Activated CD8-positive, alpha-beta memory T cell treated with anti-CD3 and anti-CD28 coated beads, Interleukin-2, amount 50 U/mL, for 1 hour (primary cell): Measurements from ENCODE around the gene DNAAF8.

Source experiments
- DNase-seq: peaks from one replicate; pipeline ENCODE4 v3.0.0-alpha.2; 2020; ENCODE audit errors: extremely low read depth

Gene DNAAF8

DNA sequence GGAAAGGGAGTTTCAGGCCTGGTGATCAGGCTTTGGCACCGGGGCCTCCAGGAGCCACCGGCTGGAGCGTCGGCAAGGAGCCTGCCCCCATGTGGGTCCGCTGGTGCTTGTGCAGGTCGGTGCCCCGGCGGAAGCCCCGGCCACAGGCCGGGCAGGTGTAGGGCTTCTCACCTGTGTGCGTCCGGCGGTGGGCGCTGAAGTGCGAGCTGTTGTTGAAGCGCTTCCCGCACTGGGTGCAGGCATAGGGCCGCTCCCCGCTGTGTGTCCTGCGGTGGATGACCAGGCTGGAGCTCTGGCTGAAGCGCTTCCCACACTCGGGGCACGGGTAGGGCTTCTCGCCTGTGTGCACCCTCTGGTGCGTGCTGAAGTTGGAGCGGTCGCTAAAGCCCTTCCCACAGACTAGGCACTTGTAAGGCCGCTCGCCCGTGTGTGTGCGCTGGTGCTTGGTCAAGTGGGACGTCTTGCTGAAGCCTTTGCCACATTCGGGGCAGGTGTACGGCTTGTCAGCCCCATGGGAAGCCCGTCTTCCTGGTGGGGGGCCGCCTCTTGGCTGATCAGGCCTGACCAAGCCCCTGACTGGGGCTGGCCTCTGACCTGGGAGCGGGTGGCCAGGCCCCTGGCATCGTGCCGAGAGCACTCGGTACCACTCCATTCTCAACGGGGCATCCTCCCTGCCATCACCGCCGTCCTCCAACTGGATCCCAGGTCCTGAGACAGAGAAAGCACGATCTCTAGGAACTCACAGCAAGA lies 18.2 kb downstream of the DNAAF8 start:
- no peak for DNase-seq

DNA sequence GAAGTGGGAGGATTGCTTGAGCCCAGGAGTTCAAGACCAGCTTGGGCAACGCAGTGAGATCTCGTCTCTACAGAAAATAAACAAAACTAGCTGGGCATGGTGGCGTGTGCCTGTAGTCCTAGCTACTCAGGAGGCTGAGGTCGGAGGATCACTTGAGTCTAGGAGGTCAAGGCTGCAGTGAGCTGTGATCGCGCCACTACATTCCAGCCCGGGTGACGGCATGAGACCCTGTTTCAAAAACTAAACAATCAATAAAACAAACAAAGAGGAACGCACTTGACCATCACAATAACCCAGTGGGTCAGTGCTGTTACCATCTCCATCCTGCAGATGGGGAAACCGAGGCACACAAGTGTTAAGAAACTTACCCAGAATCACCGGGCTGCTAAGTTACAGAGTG lies 18.9 kb downstream of the DNAAF8 start:
- no peak for DNase-seq

DNA sequence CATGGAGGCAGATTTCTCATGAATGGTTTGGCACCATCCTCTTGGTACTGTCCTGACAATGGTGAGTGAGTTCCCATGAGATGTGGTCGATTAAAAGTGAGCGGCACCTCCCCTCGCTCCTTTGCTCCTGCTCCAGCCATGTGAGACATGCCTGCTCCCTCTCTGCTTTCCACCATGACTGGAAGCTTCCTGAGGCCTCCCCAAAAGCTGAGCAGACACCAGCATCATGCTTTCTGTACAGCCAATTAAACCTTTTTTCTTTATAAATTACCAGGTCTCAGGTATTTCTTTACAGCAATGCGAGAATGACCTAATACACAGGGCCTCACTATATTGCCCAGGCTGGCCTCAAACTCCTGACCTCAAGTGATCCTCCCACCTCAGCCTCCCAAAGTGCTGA lies 20.5 kb downstream of the DNAAF8 start:
- DNase-seq = no peak

DNA sequence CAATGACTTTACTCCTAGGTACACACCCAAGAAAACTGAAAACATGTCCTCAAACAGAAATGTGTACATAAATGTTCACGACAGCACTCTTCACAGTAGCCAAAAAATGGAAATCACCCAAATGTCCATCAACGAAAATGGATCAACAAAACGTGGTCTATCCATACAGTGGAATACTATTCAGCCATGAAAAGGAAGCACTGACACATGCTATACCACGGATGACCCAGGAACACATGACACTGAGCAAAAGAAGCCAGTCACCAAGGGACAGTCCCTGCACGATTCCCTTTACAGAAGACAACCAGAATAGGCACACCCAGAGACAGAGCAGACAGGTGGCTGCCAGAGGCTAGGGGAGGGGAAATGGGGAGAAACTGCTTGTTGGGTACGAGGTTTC lies 21.4 kb downstream of the DNAAF8 start:
- DNase-seq = no peak

DNA sequence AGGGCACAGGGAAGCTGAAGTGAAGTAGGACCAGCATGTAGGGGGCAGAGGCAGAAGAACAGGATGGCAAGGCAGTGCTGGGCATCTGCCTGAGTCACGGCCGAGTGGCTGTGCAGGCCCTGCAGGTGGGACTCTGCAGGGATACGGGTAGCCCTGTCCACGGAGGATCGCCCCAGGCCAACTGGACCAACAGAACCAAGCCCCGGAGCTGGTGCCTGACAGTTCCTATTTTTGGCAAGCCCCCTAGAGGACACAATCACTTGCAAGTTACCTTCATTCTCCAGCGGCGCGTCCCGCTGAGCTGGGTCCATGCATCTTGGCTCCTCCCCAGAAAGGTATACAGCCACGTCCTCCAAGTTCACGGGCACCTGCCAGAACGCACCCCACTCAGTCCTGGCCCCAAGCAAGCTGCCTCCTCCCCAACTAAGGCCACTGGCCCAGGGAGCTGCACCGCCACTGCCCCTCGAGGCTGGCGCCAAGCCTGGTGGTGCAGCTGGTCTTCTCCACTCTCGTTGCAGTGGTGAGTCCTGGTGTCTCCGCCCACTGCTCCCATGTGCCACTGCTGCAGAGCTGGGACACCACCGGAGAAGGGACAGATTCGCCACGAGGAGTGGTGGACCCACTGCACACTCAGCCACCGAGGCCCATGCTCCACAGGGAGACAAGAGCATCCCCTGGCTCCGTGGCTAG lies 26.0 kb downstream of the DNAAF8 start:
- DNase-seq = no peak

DNA sequence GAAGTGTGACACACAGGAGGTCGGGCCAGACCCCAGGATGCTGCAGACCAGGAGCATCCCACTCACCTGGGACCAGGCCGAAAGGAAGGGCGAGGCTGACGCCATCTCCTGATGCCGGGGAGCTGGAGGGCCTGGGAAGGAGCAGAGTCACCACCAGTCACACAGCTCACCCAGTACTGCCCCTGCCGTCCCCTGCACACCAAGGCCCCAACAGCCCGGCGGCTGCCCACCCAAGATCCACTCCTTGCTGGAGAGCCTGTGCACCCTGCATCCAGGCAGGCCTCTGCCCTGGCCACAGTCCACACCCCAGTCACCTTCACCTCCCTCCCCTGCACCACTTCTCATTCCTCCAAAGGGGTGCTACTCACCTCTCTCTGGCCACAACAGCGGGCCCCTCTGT lies 27.9 kb downstream of the DNAAF8 start:
- no peak for DNase-seq

DNA sequence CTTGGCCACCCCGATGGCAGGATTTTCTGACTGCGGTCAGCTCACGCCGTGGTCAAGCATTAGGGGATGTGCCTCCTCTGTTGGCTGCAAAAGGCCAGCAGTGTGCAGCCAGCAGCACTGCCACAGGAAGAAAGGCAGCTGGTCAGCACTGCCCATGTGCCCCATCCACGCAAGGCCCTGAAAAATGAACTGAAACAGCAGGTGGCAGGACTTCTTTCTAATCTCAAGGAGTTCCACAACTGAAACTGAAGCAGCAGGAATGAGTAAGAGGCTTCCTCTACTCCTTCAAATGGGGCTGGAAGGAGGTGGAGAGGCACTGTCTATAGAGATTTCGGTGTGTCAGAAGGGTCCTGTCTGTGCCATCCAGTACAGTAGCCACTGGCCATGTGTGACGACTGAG lies 29.5 kb downstream of the DNAAF8 start:
- DNase-seq = no peak

DNA sequence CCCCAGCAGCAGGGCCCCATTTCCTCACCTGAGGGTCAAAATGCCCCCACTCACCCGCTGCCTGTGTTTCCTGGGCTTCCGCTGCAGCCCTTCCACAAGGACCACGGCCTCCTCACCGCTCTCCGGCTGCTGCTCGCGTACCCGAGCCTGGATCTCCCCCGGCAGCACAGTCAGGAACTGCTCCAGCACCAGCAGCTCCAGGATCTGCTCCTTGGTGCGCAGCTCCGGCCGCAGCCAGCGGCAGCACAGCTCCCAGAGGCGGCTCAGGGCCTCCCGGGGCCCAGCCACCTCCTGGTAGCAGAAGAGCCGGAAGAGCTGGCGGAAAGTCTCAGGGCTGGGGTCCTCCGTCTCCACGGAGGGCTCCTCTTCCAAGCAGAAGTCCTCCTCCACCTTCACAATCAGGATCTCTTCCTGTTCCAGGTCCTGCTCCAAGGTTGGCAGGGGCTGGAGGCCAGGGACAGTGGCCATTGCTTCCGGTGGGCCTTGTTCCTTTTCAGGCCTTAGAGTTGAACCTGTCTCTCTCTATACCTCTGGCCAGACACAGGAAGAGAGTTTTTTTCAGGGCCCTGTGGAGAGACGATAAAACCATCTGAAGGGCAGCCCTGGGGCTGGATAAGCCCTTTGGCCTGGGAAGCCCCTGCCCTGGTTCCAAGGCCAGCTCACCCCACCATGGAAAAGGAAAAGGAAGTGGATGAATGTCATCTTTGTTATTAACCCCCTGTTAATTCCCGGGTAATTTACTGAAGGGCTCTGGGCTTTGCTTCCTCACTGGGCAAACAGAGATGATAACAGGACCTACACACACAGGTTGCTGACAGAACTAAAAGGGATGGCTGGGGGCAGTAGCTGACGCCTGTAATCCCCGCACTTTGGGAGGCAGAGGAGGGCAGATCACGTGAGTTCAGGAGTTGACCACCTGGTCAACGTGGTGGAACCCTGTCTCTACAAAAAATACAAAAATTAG lies 31.5 kb downstream of the DNAAF8 start:
- no peak for DNase-seq

DNA sequence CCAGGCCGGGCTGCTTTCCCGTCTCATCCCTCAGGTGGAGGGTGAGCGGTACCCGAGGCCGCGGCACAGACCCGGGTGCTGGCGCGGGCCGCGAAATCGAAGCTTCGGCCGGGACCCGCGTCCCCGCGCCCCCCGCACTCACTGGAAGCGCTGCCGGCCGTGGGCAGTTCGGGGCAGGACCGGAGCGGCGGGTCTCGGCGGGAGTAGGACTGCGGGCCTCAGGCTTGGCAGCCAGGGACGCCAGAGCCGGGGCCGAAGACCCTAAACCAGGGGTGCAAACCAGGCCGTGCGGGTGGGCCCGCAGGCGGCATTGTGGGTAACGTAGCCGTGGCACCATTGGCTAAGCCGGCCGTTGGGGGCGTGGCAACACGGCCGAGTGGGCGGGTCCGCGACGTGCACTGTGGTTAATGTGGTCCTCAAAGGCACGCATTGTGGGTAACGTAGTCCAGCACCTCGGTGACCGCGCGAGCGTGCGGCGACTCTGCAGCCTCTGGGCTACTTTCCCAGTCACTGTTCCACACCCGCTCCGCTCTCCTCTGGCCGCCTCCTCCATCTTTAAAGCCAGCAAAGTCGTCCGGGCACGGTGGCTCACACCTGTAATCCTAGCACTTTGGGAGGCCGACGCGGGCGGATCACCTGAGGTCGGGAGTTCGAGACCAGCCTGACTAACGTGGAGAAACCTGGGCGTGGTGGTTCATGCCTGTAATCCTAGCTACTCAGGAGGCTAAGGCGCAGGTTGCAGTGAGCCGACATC lies 32.7 kb downstream of the DNAAF8 start, which contains the start of gene ZNF500:
TSS of gene ZNF500 (minus strand) at position 288 of the 754 bp plus-strand sequence. CDS start 1,184 bp downstream, outside the sequence.
- peak; percentile 78 for DNase-seq

DNA sequence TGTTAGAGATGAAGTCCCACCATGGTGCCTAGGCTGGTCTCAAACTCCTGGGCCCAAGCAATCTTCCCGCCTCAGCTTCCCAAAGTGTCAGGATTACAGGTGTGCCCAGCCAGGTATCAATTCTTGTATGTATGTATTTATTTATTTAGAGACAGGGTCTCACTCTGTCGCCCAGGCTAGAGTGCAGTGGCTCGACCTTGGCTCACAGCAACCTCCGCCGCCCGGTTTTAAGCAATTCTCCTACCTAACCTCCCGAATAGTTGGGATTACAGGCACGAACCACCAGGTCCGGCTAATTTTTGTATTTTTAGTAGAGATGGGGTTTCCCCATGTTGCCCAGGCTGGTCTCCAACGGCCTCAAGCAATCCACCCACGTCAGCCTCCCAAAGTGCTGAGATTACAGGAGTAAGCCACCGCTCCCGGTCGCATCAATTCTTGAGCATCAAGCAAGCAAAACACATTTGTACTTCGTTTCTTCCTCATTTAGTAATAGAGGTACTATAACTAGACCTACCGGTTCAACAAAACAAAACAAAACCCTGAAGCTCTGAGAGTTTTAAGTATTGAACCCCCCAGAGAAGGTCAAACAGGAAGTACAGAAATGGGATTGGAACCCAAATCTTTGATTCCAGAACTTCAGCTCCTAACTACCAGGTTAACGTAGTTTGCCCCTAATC lies 33.7 kb downstream of the DNAAF8 start:
- no peak for DNase-seq

DNA sequence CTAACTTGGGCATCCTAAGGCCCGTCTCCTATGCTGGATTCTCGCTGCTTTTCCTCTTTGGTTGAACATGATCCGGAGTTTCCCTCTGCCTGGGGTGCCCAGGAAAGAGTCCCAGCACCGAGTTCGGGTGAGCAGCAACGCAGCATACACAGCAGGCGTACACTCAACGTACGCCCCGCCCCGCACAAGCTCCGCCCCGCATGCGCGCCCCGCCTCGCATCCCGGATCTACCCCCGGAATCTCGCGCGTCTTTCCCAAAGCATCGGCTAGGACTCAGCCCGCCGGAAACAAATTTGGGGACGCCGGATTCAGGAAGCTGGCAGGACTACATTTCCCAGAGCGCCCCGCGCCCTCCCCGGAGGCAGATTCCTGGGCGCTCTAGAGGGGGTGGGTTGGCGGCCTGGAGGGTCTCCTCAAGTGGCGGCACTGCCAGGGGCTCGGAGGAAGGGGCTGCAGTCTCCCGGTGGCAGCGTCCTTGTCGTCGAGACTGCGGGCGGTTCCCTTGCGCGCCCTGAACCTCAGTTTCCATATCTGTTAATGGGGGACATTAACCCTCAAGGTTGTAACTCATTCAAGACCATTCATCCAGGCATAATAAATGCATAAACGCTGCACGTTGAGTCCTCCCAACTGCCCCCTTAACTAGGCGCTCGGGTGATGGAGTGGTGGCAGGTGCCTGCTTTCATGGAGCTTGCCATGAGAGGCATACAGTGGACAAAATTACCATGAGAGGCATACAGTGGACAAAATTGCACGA lies 34.4 kb downstream of the DNAAF8 start:
- DNase-seq = peak; percentile 36

DNA sequence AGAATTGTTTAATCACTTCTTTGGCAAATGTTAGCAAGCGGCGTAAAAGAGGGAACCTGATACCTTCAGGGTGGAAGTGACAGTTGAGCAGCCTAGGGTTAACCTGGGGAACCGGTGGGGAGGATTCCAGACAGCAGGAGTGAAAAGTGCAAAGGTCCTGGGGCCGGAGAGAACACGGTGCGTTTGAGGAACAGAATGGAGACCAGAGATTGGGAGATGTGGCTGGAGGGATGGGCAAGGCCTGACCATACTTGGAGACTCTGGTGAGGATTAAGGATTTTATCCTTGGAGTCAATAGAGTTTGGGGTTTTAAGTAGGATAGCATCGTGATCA lies 34.9 kb downstream of the DNAAF8 start:
- DNase-seq = no peak

DNA sequence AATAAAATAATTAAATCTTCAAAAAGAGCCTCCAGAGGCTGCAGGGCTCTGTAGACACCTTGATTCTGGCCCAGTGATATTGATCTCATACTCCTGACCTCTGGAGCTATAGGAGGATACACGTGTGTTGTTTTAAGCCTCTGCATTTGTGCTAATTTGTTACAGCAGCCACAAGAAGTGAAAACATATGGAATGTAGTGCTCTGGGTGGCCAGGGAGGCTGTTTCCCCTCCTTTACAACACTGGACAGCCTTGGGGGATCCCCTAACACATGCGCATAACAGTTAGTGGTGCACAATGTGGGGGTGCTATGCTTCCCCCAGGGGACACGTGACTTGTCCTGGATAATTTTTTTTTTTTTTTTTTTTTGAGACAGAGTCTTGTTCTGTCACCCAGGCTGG lies 37.3 kb downstream of the DNAAF8 start:
- DNase-seq = no peak

DNA sequence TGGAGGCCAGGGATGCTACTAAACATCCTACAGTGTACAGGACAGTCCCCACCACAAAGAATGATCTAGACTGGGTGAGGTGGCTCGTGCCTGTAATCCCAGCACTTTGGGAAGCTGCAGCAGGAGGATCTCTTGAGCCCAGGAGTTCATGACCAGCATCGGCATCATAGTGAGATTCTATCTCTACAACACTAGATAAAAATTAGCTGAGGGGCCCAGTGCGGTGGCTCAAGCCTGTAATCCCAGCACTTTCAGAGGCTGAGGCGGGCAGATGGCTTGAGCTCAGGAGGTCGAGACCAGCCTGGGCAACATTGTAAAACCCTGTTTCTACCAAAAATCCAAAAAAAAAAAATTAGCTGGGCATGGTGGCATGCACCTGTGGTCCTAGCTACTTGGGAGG lies 38.0 kb downstream of the DNAAF8 start:
- DNase-seq = no peak

DNA sequence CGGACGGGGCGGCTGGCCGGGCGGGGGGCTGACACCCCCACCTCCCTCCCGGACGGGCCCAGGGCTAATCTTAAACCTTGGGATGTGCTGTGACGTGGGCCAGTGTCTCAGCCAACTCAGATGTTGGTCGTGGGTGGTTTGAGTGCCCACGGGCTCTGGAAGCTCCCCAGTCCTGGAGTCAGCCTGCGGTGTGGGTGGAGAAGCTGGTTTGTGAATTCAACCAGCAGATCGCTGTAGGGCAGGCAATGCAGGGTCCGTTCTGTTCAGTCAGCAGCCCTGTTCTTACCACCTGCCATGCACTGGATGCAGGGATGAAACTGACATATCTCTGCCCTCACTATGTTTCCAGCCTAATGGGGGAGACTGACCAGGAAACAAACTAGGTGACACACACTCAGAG lies 40.7 kb downstream of the DNAAF8 start:
- DNase-seq = no peak

DNA sequence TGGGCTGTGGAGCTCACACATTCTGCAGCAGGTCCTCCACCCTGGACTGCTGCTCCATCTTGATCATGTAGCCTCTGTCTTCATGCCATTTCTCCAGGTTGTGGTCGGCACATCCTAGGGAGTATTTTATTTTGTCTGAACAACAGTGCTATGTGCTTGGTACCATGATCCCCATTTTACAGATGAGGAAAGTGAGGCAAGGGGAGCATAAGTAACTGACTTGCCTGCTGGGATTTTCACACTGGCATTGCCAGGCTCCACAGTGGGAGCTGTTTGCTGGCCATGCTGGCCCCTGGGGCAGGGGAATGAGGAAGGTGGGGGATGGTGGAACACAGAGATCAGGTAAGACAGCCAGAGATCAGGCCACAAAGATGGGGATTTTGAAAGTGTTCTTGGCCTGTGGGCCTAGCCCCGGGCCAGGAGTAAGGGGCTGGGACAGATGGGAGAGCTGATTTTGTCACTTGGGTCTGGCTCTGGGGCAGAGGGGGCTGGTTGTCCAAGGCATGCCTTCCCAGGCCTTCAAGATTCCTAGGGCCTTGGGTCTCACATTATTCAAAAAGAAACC lies 41.9 kb downstream of the DNAAF8 start:
- DNase-seq = no peak

DNA sequence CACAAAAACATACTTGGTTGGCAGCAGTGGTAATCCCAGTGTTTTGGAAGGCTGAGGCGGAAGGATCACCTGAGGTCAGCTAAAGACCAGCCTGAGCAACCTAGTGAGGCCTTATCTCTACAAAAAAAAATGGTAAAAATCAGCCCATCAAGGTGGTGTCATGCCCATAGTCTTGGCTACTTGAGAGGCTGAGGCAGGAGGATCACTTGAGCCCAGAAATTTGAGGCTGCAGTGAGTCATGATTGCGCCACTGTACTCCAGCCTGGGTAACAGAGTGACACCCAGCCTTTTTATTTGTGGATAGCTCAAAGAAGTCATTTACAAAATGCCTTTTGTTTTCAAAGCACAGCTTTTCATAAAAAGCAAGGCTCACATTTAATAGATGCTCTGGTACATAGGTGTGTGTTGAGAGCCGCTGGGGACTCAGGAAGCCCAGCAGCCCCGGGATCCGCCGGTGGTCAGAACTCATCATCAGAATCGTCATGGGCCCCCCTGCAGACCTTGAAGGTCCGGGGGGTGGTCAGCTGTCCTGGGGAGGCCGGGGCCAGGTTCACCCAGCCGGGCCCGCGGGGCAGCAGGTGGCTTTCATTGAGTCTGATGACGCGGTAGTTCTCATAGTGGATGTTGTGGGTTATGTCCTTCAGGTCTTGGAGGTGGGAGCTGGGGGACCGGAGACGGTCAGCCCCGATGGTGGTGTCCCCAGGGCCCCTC lies 43.2 kb downstream of the DNAAF8 start:
- no peak for DNase-seq

DNA sequence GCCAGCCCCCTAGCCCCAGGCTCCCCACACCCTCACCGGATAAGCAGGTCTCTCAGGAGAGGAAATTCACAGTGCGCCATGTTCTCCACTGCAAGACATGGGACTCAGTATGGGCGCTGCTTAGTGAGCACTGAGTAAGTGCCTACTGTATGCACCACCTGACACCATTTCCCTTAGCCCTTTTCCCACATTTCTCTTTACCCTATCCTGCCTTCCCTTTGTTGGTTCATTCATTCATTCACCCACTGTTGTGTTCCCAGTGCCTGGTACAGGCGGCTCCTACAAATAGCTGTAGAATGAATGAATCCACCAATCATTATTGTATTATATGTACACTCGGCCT lies 43.7 kb downstream of the DNAAF8 start:
- no peak for DNase-seq

DNA sequence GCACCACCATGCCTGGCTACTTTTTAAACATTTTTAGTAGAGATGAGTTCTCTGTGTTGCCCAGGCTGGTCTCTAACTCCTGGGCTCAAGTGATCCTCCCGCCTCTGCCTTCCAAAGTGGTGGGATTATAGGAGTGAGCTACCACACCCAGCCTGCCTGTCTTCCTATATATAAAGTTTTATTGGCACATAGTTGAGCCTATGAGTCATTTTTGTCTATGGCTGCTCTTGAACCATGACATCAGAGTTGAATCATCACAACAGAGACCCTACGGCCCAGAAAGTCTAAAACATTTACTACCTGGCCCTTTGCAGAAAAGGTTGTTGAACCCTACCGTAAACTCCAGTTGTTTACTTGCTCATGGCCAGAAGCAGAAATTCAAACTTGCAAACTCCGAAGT lies 45.9 kb downstream of the DNAAF8 start:
- no peak for DNase-seq
